ENCODE results near the gene NUFIP1. TPM values are rescaled to one million over a fixed set of nuclear protein-coding genes. Genes with fewer than 3 reads are reported as not detected.

The NUFIP1 gene
- total and polyA plus RNA-seq, 2 donors (not counting 1 experiment from before 2014, with no cell fraction given) = 3.5 to 5.3 TPM

DNA sequence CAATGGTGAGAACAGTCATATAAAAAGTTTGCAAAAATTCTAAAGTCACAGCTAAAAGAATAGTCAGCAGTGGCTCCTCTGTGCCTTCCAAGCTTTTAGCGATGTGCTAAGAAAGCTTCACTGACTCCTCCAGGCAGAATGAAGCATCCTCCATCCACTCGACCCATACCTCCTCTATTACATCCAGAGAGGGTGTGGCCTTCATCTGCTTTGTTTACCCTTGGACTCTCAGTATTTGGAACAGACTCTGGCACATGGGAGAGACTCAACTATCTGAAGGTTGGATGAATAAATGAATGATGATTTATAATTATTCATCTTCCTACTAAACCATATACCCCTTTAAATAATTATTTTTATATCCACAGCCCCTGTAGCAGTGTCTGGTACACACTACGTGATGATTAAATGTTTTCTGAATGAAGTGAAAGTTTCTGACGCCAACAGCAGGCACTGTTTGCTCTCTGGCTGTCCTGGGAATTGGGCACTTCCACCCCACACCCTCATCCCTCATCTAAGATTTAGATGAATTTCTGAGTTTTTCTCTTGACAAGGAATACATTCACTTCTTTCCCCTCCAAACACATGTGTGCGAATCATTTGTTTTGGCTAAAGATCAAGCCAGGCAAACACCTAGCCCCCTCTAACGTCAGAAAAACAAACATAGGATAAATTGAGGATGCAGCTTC, 93.9 kb downstream of the NUFIP1 start:
- DNase-seq (ENCODE audit: low read depth in 2 of 2) = no peak
- Histone ChIP-seq H3K4me1 (ENCODE audit: control insufficient read depth, extremely low read depth, insufficient read depth, low read length) (no peaks in the 10 kb centered on the region), H3K9me3 (ENCODE audit: control insufficient read depth, insufficient read depth, low read depth, low read length) (no peaks in the 10 kb centered on the region), H3K9ac (ENCODE audit: insufficient read depth, low read length) (no peak overlapping the region), H2AFZ (ENCODE audit: low read length) (no peak overlapping the region), H3K4me2 (ENCODE audit: extremely low read depth, insufficient read depth, low read length) (no peak overlapping the region), H3K27me3 (ENCODE audit: control insufficient read depth, insufficient read depth, low read length) (no peaks in the 10 kb centered on the region), H3K36me3 (ENCODE audit: control insufficient read depth, insufficient read depth, low read length) (no peaks in the 10 kb centered on the region), H3K79me2 (ENCODE audit: control insufficient read depth, insufficient read depth, low read length) (no peaks in the 10 kb centered on the region), H3K4me3 (replicated peaks in 1 of 4; ENCODE audit: control extremely low read depth in 1 of 4, insufficient read depth in 1 of 4, low read depth in 3 of 4, low read length in 4 of 4) (no peak overlapping the region), H3K27ac (ENCODE audit: insufficient read depth, low read length) (no peak overlapping the region), H4K20me1 (ENCODE audit: control insufficient read depth, extremely low read depth, insufficient read depth, low read length) (no peaks in the 10 kb centered on the region)
- TF ChIP-seq CTCF (conservative IDR thresholded peaks at IDR 0.05 in 1 of 2, IDR thresholded peaks at IDR 0.05 in 1 of 2; ENCODE audit: low read depth in 1 of 2, low read length in 2 of 2) (no peak), EZH2 (IDR thresholded peaks at IDR 0.05; ENCODE audit: low read length, missing control alignments) (no peak)

GRCh38 chr13:44894001-44894770, 95.1 kb downstream of the NUFIP1 start:
- no peak for TF ChIP-seq EZH2 (IDR thresholded peaks at IDR 0.05; ENCODE audit: low read length, missing control alignments)
- TF ChIP-seq CTCF (conservative IDR thresholded peaks at IDR 0.05 in 1 of 2, IDR thresholded peaks at IDR 0.05 in 1 of 2; ENCODE audit: low read depth in 1 of 2, low read length in 2 of 2) = no peak
- no peak overlapping the region for H2AFZ ChIP-seq (ENCODE audit: low read length)
- no peaks in the 10 kb centered on the region for H3K27me3 ChIP-seq (ENCODE audit: control insufficient read depth, insufficient read depth, low read length)
- DNase-seq (ENCODE audit: low read depth in 2 of 2) = no peak
- H3K36me3 ChIP-seq (ENCODE audit: control insufficient read depth, insufficient read depth, low read length) = no peaks in the 10 kb centered on the region
- no peaks in the 10 kb centered on the region for H4K20me1 ChIP-seq (ENCODE audit: control insufficient read depth, extremely low read depth, insufficient read depth, low read length)
- no peak overlapping the region for H3K9ac ChIP-seq (ENCODE audit: insufficient read depth, low read length)
- H3K4me1 ChIP-seq (ENCODE audit: control insufficient read depth, extremely low read depth, insufficient read depth, low read length) = no peaks in the 10 kb centered on the region
- no peak overlapping the region for H3K4me2 ChIP-seq (ENCODE audit: extremely low read depth, insufficient read depth, low read length)
- no peak overlapping the region for H3K4me3 ChIP-seq (replicated peaks in 1 of 4; ENCODE audit: control extremely low read depth in 1 of 4, insufficient read depth in 1 of 4, low read depth in 3 of 4, low read length in 4 of 4)
- no peak overlapping the region for H3K27ac ChIP-seq (ENCODE audit: insufficient read depth, low read length)
- no peaks in the 10 kb centered on the region for H3K9me3 ChIP-seq (ENCODE audit: control insufficient read depth, insufficient read depth, low read depth, low read length)
- H3K79me2 ChIP-seq (ENCODE audit: control insufficient read depth, insufficient read depth, low read length) = no peaks in the 10 kb centered on the region

Other genes starting within 250 kb of the NUFIP1 start
- gene GPALPP1, start 67 bp upstream of the NUFIP1 start, total RNA-seq = 22.1 and 37.7 TPM in 2 replicates
- gene GPALPP1, start 67 bp upstream of the NUFIP1 start, polyA plus RNA-seq = 21.3 and 21.7 TPM in 2 replicates
- gene GTF2F2, start 131.0 kb upstream of the NUFIP1 start, total RNA-seq = 21.6 and 31.7 TPM in 2 replicates
- 23.4 and 29.6 TPM in 2 replicates for gene GTF2F2, start 131.0 kb upstream of the NUFIP1 start, polyA plus RNA-seq
- gene KCTD4, start 211.6 kb upstream of the NUFIP1 start, total RNA-seq = under 0.01 TPM in 1 of 2 replicates, not detected in the other
- 0.07 and 0.54 TPM in 2 replicates for gene KCTD4, start 211.6 kb upstream of the NUFIP1 start, polyA plus RNA-seq

All from fibroblast of lung (primary cell).